Fibroblast of pulmonary artery (primary cell): ENCODE measurements around the gene RGS19.

ENCODE experiments used
- DNase-seq: peaks from one replicate; pipeline ENCODE4 v3.0.0-alpha.2; 2010; ENCODE audit warnings: low read depth
- H3K4me3 ChIP-seq: replicated peaks from 2 replicates; pipeline ENCODE4 v1.5.1; 2011; ENCODE audit warnings: low read depth, mild to moderate bottlenecking, control low read depth, low read length, moderate library complexity
- CTCF ChIP-seq: IDR thresholded peaks from 2 replicates; pipeline ENCODE4 v1.5.1; 2011; ENCODE audit warnings: mild to moderate bottlenecking, control low read depth, low read length, inconsistent platforms; ENCODE audit errors: missing control alignments

RGS19 gene

GRCh38 chr20:64052987-64053840 is 26.1 kb downstream of the RGS19 start:
- no peak for TF ChIP-seq CTCF
- DNase-seq, result no peak
- H3K4me3 ChIP-seq, result no peak overlapping the region

GRCh38 chr20:64052326-64052722 is 27.0 kb downstream of the RGS19 start:
- no peak overlapping the region for H3K4me3 ChIP-seq
- no peak for TF ChIP-seq CTCF
- DNase-seq, result no peak

- TF ChIP-seq CTCF, result no peak
- DNase-seq, result no peak
- H3K4me3 ChIP-seq, result no peak overlapping the region
Observed at GRCh38 chr20:64051561-64052325, 27.6 kb downstream of the RGS19 start.

DNA sequence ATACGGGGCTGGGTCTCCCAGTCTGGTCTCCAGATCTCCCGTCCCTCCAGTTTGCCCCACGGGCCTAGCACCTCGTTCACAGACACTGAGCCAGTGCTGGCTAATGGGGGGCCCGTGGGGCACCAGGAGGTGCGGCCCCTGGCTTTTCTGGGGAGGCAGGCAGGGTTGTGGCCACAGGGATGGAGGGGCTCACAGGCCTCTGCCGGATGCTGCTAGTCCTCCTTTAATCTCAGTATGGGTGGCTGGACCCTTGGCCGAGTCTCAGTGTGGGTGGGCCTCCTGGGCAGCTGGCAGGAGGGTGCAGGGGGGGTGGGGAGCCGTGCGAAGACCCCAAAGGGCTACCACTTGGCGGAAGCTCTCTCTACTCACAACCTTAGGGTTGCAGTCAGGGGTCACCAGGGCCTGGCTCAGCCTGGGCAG is 28.3 kb downstream of the RGS19 start:
- TF ChIP-seq CTCF, result no peak

GRCh38 chr20:64050261-64051032 is 28.9 kb downstream of the RGS19 start:
- DNase-seq, result no peak
- no peak for TF ChIP-seq CTCF
- H3K4me3 ChIP-seq, result no peak overlapping the region

More for the DNA sequence above, 28.3 kb downstream of the RGS19 start:
- no peak for DNase-seq
- no peak overlapping the region for H3K4me3 ChIP-seq

DNA sequence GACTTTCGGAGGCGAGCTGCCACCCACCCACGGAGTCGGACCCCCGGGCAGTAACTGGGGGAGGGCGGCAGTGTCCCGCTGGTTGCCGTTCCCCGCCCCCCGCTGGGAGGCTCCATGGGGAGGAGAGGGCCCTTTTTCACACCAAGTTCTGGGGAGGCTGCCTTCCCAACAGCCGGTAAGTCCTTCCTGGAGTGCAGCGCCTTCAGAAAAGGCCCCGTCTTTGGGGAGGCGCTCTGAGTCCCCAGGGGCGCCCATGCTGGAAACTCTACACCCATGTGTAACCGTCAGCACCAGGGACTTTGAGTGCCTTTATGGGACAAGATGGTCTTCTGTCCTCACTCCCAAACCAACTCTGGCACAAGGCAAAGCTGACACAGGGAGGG is 29.4 kb downstream of the RGS19 start:
- H3K4me3 ChIP-seq, result no peak overlapping the region
- DNase-seq, result no peak
- TF ChIP-seq CTCF, result no peak
